GM21737 (cell line): Measurements from ENCODE around the gene SPTB.

Source experiments
- ATAC-seq: cut with Tn5 transposase; IDR thresholded peaks from one replicate; pipeline ENCODE4 v1.9.1; 2021; ENCODE audit warnings: mild to moderate bottlenecking, moderate library complexity; ENCODE audit not compliant: unreplicated experiment

SPTB gene

DNA sequence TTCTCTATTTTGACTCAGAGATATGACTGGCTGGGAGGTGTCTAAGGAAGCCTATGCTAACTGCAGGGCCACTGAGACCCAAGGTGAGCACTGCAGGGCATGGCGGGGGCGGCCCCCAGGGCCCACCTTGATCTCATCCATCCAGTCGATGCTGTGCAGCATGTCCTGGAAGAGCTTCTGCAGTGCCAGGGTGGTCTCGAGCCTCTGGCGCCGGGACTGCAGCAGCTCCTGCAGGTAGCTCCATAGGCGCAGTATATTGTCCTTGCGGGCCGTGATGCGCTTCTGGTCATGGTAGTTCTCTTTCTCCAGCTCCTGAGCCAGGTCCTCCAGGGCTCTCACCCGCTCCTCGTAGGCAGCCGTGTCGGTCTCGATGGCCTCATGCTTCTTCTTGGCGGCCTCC lies 84.5 kb downstream of the SPTB start:
- no peak for ATAC-seq

DNA sequence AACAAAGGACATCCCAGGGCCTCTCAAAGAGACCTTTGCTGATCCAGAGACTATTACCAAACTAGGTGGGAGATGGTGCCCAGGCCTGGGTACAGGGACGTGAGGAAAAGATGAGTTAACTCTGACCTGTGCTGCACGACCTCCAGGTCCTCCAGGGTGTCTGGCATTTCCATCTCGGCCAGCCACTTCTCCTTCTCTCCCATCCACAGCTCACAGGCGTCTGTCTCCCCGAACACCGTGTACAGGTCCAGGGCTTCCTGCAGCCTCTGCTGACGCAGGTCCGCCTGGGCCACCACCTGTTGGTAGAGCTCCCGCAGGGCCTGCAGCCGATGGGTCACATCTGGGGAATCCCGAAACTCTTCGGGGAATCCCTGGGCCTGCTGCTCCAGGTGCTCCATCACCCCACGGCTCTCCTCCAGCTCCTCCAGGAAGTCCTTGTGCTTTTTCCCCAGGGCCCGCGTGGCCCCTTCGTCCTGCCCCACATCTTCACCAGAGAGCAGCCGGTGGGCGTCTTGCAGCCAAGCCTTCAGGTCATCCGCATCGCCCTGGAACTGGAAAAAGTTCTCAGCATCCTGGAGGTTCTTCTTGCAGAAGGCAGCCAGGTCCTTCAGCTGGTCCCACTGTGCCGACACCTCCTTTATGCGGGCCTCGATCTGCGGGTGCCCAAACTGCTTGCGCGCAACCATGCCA lies 86.7 kb downstream of the SPTB start:
- no peak for ATAC-seq

DNA sequence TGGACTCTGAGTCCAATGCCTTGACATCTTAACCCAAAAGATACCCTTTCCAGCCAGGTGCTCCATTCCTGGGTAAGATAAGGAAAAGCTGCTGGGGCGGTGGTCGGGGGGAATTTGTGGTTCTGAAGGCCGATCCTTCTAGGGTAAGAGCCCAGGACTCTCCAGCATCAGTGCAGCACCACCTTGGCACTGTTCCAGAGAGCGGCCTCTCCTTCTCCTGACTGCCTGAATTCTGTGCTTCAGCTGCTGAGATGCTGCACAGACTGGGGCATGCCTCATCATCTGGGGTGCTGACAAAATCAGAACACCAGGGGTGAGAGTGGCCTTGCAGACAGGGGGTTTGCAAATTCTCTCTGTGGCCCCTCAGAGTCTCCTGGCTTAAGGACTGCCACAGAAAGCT lies 87.5 kb downstream of the SPTB start:
- no peak for ATAC-seq

DNA sequence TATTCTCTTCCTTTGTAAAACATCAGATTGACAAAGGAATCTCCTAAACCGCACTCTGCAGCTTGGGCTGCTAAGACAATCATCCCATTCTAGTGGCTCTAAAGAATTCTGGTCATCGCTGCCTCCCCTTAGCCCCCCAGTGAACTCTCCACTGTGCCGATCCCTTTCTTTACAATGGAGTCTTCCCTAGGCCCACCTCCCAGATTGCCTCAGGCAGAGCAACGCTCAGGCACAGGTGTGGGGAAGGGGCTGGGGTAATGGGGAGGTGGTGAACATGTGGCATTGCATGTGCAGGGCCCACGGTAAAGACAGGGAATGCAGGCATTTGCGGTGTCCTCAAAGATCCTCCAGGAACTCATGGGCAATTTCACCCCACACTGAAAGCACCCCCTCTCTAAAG lies 89.2 kb downstream of the SPTB start:
- ATAC-seq: no peak

DNA sequence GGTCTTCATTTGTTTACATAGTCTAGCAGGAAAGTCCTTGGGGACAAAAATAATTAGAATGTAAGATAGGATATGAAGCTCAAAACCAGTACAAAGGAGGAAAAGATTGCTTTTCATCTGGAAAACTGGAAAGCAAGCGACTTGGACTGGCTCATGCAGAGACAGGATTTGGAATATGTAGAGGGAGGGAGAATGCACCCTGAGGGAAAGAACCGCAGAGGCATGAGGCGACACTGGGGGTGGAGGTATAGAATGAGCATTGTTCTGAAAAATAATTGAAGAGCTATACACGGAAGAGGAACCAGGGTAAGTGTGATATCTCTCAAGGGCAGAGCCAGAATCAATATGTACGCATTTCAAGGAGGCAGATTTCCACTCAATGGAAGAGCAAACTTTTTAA lies 90.0 kb downstream of the SPTB start:
- no peak for ATAC-seq

DNA sequence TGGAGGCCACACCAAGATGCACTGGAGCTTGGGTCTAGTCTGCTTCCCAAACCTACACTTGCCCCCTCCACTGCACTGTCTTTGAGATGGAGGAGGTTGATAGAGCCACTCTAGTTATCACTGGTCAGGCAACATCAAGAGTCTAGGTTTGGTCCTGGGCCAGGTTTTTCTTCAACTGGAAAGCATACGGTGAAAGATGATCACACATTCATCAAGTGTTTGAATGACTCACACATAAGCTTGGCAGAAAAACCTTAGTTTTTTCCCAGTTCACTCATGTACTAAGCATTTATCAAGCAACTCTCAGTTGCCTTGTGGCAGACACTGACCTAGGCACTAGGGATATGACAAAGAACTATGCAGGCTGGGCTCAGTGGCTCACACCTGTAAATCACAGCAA lies 91.0 kb downstream of the SPTB start:
- ATAC-seq: no peak

DNA sequence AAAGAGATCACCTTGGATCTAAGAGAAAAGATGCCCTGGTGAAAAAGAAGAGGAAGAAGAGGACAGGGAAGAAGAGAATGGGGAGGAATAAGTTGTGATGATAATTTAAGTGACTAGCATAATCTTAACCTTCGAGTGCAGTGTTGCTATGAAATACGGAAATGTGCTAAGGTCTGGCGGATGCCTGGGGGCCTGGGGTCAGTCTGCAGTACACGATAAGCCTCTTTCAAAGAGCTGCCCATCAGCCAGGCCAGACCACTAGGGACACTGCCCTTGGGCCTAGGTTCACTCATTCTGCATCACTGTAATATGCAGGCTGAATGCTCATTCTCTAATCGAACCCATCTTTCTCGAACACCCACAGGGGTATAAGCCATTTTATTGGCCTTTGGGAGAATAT lies 92.1 kb downstream of the SPTB start:
- no peak for ATAC-seq

DNA sequence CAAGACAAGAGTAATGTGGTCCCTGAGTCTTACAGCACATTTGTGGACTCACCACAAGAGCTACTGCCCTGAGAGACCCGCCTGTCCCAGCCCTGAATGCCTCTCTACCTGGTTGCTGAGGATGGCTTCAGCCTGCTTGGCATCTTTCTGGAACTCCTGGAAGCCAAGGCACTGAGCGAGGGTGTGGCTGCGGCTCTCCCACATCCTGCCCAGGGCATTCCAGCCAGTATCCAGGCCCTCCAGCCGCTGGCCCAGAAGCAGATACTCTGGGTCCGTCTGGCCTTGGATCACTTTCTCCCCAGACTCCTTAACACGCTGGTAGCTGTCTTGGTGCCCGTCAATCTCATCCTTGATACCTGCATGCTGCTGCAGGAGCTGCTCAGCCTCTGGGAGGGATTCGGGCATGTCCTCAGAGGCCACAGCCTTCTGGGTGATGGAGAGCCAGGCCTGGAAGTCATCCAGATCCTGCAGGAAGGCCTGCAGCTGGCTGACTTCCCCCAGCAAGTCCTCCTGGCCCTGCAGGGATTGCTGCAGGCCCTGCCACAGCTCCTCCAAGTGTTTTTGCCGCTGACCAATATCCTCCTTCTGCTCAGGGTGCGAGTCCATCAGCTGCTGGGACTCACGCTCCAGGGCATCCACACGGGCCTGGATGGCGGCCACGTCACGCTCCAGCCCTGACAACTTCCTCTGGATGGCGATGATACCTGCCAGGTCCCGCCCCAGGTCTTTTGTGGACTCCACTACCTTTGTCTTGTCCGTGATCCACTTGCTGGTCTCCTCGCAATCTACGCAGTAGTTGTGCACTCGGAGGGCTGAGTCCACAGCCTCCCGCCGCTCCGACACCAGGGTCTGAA lies 93.2 kb downstream of the SPTB start:
- ATAC-seq: no peak

DNA sequence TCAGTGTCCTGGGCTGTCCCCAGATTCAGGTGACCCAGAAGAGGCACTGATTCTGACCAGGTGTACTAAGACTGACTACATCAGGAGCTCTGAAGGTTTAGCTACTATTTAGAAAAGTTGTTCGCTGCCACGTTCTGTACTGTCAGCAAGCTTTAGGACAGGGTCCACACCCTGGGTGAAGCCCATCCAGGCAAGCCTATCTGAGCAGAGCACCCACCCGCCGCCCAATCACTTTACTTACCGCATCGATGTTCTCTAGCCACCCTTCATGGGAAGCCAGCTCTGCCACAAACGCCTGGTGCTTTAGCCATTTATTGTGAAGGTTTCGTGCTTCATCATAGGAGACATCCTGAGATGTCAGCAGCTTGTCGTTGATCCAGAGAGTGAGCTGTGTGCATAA lies 95.7 kb downstream of the SPTB start:
- ATAC-seq: no peak

DNA sequence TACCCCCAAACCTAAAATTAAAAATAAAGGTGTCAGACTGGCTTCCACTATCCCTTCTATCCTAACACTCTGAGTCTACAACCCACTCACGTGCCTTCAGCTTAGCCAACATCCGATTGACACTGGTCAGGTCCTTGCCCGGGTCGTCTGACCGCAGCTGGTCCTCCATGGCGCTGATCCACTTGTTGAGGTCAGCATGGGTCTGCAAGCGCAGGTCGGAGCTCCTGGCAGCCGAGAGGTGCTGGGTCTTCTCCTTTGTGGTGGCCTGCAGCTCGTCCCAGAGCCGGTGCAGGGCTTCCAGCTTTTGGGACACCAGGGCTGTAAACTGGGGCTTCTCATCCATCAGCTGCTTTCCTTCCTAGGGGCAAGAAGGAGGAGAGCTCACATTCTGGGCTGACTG lies 97.5 kb downstream of the SPTB start:
- no peak for ATAC-seq

DNA sequence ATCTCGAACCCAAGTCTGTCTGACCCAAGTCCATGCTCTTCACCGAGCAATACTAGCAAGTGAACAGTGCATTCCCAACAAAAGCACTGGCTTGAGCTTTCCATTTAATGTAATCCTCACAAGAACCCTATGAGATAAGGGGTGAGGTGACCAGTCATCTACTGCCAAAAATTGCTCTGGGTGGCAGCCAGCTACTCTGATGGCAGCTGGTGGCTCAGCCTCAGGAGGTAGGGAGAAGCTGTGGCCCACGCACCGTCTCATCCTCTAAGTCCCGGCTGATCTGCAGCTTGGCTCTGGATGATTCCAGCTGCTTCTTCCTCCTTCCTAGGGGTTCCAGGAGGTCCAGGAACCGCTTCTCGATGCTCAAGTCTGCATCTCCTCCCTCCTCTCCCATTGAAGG lies 100.2 kb downstream of the SPTB start:
- no peak for ATAC-seq

DNA sequence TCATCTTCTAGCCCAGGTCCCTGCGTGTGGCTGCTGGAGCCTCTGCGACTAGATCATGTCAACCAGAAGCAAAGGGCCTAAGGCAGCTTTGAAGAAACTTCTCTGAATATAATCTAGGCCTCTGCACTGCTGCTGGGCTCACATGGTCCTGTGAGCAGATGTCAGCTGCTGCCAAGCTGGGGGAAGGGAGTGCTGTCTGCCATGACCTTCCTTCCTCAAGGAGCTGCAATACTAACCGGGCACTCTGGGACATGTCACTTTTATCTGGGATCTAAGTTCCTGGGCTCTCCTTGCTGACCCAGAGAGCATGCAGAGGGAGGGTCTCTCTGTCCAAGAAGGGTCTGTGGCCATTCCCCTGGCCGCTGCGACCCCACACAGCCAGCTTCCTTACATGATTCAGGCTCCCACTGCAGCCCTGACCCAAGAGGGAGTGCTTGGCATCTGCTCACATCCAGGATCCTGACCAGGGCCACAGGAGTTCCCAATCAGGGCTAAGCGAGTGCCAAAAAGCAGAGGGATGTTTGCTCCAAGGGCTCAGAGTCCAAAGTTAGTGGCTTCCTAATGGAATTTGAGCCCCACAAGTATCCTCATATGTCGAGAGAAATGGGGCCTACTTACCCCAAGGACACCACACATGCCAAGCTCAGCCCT lies 101.5 kb downstream of the SPTB start:
- no peak for ATAC-seq

DNA sequence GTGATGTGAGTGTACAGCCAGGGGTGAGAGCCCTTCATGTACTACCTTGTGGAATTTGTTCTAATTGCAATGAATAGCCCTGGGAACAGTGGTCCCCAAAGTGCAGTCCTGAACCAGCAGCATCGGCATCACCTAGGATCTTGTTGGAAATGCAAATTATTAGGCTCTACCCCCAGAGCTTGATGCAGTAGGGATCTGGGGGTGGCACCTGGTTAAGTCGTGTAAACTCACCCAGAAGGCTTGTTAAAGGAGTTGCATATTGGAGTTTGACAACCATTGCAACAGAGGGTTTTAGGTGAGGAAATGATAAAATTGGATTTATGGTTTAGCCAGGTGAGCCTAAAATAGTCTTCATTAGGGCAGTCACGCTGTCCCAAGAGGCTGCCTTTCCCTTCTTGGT lies 102.2 kb downstream of the SPTB start:
- no peak for ATAC-seq

DNA sequence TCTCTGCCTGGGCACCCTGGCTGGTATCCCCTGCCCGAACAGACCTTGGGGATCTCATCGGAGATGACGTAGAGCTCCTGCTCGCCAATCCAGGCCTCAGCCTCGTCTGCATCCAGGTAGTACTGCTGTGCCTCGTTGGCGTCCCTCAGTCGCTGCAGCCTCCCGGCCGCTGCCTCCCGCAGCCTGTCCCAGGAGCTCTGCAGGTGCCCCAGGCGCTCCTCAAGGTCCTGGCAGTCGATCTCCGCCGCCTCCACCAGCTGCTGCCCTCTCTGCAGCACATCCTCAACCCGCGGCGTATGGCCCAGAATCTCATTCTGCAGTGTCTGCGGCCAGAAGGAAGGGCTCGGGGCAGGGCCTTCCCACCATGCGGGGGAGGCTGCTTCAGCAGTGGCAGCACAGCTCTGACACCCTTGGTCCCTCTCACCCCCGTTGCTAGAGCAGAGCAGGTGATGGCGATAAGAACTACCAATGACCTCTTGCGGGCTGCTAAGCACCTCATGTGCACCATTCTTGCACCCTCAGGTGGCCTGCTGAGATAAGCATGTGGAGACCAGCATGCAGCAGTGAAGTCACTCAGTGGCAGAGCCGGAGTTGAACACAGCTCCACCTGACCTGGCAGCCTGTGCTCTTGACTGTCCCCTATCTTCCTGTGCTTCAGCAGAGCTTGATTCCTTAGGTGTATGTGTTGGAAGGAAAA lies 104.5 kb downstream of the SPTB start:
- no peak for ATAC-seq

DNA sequence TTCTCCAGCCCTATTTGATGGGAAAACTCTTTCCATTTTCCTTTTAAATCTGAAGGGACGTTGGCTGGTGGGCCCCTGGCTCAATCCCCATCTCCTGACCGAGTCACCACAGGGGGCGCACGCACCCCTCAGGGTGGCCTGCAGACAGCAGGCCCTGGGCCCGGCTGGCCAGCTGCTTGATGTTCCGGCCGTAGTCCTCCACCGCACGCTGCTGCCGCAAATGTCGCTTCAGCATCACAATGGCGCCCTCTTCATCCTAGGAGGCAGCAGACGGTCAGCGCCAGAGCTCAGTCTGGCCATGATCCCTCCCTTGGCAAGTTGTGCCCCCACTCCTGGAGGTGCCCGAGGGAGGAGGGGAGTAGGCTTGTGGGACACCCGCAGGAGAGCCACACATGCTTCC lies 105.4 kb downstream of the SPTB start:
- no peak for ATAC-seq

DNA sequence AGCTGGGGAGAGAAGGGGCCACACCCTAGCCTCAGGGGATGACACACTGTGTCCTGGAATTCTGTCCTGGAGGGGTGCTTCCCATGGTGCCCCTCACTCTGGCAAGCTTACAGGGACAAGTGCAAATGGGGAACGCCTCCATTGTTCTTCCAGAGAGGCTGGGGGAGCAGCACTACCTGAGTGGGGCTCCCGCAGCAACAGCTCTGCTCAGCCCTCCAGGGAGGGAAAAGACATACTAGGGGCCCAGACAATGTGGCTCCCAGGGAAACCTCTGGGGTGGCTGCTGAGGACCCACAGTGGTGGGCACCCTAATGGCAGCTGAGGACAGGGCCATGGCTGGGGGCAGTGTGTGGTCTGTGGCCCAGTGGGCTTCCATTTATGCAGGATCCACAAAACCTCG lies 106.1 kb downstream of the SPTB start:
- no peak for ATAC-seq

DNA sequence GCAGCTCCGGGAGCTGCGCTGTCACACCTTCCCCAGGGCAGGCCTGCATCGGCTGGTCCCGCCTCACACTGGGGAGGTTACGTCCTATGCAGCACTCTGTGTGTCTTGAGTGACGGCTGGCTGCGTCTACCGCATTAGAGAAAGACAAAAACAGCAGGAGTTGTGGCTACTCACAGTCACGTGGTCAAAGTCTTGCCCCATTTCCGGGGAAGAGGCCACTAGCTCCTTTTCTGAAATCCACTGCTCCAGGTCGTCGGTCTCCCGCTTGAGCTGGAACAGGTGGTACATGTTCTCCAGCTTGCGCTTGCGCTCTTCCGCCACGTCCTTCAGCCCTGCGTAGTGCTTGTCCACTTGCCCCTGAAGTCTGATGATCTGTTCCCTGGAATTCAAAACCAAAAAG lies 106.7 kb downstream of the SPTB start:
- no peak for ATAC-seq

DNA sequence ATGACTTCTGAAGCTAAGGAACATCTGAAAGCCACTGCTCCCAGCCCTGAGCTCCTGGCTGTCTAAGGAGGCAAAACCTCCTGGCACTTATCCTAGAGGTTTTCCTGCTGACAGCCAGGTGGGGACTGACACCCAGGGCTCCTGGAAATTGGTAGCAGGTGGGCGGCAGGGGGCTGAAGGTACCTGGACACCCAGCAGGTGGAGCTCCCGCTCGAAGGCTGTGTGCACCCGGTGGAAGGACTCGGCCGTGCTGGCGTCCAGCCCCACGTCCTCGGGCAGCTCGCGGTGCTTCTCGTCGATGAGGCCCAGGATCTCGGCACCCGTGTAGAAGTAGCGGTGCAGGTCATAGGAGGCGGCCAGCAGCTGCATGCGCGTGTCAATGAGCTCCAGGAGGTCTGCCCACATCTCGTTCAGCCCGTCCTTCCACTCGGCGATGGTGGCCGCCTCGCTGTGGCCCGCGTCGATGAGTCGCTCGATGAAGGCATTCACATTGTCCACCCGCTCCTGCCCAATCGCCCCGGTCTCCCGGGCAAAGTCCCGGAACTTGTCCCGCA lies 107.2 kb downstream of the SPTB start:
- ATAC-seq: no peak

DNA sequence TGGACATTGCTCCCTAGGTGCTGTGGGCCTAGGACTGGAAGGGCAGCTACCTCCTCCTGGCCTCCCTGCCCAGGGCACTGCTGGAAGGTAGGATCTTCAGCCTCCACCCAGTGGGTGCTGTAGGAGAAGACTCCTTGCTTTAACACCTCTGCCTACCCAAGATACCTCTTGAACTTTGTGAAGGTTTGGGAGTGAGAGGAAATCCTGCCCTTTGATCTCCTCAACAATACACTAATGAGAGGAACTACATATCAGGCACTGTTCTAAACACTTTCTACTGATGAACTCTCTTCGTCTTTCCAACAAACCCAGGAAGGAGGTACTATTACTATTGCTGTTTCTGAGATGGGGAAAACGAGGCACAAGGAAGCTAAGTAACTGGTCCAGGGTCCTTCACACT lies 108.5 kb downstream of the SPTB start:
- no peak for ATAC-seq

DNA sequence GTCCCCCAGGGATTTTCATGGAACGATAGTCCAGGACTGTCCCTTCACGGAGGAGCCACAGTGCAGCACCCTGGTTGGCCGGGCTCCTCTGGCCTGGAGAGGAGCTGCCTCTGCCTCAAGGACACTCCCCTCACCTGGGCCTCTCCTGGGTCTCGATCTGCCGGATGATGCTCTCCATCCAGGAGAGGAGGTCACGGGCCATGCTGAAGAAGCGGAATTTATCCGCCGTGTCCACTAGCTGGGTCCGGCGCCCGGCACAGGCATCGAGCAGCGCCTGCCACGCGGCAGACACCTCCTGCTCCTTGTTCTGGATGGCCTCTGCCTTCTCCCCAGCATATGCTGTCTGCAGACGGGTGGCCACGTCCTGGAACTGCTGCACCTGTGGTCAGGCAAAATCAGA lies 109.0 kb downstream of the SPTB start:
- no peak for ATAC-seq
